ENCODE measurements around the gene NUTF2.

The NUTF2 gene

DNA sequence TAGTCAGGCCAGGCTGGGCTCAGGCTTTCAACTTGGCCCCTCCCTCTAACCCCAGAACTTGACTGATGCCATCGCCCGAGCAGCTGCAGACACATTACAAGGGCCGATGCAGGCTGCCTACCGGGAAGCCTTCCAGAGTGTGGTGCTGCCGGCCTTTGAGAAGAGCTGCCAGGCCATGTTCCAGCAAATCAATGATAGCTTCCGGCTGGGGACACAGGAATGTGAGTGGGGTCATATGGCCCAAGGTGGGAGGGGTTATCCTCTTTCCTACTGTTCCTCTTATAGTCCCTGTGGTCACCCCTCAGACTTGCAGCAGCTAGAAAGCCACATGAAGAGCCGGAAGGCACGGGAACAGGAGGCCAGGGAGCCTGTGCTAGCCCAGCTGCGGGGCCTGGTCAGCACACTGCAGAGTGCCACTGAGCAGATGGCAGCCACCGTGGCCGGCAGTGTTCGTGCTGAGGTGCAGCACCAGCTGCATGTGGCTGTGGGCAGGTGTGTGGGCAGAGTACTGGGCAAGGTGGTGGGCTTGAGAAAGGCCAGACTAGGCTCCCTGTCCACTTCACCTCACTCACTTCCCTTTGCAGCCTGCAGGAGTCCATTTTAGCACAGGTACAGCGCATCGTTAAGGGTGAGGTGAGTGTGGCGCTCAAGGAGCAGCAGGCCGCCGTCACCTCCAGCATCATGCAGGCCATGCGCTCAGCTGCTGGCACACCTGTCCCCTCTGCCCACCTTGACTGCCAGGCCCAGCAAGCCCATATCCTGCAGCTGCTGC is 35.8 kb downstream of the NUTF2 start:
- Histone ChIP-seq H3K27me3 (ENCODE audit: control insufficient read depth in 2 of 2, insufficient read depth in 2 of 2, low read length in 2 of 2) (no peaks in the 10 kb centered on the region), H3K27ac (ENCODE audit: low read depth in 2 of 2, low read length in 2 of 2) (peak overlapping the region in 1 of 2 donors; percentile 45), H3K36me3 (ENCODE audit: control insufficient read depth in 2 of 2, insufficient read depth in 2 of 2, low read length in 2 of 2) (peaks cover 64 to 76% of the 10 kb centered on the region in 2 donors), H3K9me3 (ENCODE audit: control insufficient read depth in 2 of 2, low read length in 2 of 2) (no peaks in the 10 kb centered on the region), H3K4me3 (ENCODE audit: low read length in 2 of 2) (no peak overlapping the region), H3K9ac (ENCODE audit: low read depth in 1 of 2, low read length in 2 of 2) (no peak overlapping the region), H3K4me1 (ENCODE audit: control insufficient read depth in 2 of 2, insufficient read depth in 2 of 2, low read length in 2 of 2) (peaks cover 6 to 7% of the 10 kb centered on the region in 2 donors)

DNA sequence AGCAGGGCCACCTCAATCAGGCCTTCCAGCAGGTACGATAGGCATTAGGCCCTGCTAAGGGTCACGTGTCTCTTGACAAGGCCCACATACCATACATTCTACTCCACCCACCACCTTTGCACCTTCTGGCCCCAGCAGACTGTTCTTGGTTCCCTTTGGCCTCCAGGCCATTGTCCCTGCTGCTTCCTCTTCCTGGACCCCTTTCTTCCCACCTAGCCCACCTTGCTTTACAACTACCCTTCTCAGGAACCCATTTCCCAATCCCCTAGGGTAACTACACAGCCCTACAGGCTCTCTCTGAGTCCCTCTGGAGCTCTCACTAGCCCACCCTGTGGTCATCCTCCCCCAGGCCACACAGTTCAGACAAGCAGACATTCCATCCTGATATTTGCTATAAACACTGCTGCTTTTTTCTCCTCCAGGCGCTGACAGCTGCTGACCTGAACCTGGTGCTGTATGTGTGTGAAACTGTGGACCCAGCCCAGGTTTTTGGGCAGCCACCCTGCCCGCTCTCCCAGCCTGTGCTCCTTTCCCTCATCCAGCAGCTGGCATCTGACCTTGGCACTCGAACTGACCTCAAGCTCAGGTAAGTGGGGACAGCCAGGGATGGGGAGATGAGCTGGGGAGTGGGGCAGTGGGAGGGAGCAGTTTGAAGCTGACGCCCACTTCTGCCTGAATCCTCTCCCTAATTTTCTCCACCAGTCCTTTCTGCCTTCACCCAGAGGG is 36.6 kb downstream of the NUTF2 start:
- Histone ChIP-seq H3K36me3 (ENCODE audit: control insufficient read depth in 2 of 2, insufficient read depth in 2 of 2, low read length in 2 of 2) (peaks cover 57 to 68% of the 10 kb centered on the region in 2 donors), H3K27ac (ENCODE audit: low read depth in 2 of 2, low read length in 2 of 2) (peak overlapping the region; percentile 45 to 54), H3K27me3 (ENCODE audit: control insufficient read depth in 2 of 2, insufficient read depth in 2 of 2, low read length in 2 of 2) (no peaks in the 10 kb centered on the region), H3K4me3 (ENCODE audit: low read length in 2 of 2) (no peak overlapping the region), H3K4me1 (ENCODE audit: control insufficient read depth in 2 of 2, insufficient read depth in 2 of 2, low read length in 2 of 2) (peaks cover 6 to 7% of the 10 kb centered on the region in 2 donors), H3K9me3 (ENCODE audit: control insufficient read depth in 2 of 2, low read length in 2 of 2) (no peaks in the 10 kb centered on the region), H3K9ac (ENCODE audit: low read depth in 1 of 2, low read length in 2 of 2) (no peak overlapping the region)

- Histone ChIP-seq H3K27ac (ENCODE audit: low read depth in 2 of 2, low read length in 2 of 2) (no peak overlapping the region), H3K36me3 (ENCODE audit: control insufficient read depth in 2 of 2, insufficient read depth in 2 of 2, low read length in 2 of 2) (peaks cover 51 to 62% of the 10 kb centered on the region in 2 donors), H3K9ac (ENCODE audit: low read depth in 1 of 2, low read length in 2 of 2) (no peak overlapping the region), H3K4me1 (ENCODE audit: control insufficient read depth in 2 of 2, insufficient read depth in 2 of 2, low read length in 2 of 2) (peaks cover 6 to 7% of the 10 kb centered on the region in 2 donors), H3K9me3 (ENCODE audit: control insufficient read depth in 2 of 2, low read length in 2 of 2) (no peaks in the 10 kb centered on the region), H3K4me3 (ENCODE audit: low read length in 2 of 2) (no peak overlapping the region), H3K27me3 (ENCODE audit: control insufficient read depth in 2 of 2, insufficient read depth in 2 of 2, low read length in 2 of 2) (no peaks in the 10 kb centered on the region)
Measured at GRCh38 chr16:67883872-67884261, 37.1 kb downstream of the NUTF2 start.

DNA sequence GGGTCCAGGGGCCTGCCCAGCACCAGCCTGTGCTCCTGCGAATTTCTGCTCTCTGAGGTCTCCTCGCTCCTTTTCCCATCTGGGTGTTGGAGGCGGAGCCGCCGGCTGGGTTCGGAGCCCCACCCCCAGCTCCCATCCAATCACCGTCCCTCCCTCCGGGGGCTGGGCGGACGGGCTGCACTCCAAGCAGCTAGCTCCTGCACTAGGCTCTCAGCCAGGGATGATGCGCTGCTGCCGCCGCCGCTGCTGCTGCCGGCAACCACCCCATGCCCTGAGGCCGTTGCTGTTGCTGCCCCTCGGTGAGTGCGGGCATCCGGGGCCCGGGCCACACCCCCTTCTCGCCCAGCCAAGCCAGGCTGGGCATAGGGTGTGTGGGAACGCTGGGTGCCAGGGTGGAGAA is 38.0 kb downstream of the NUTF2 start, which contains the start of gene NRN1L:
NRN1L (plus strand) TSS at position 202 of the 400 bp plus-strand sequence; CDS start at position 221, 19 bp downstream.
- H3K27me3 ChIP-seq (ENCODE audit: control insufficient read depth in 2 of 2, insufficient read depth in 2 of 2, low read length in 2 of 2) = no peaks in the 10 kb centered on the region
- peaks cover 43 to 54% of the 10 kb centered on the region in 2 donors for H3K36me3 ChIP-seq (ENCODE audit: control insufficient read depth in 2 of 2, insufficient read depth in 2 of 2, low read length in 2 of 2)
- H3K9ac ChIP-seq (ENCODE audit: low read depth in 1 of 2, low read length in 2 of 2) = no peak within 1 kb of the TSS
- H3K4me1 ChIP-seq (ENCODE audit: control insufficient read depth in 2 of 2, insufficient read depth in 2 of 2, low read length in 2 of 2) = peaks cover 6 to 7% of the 10 kb centered on the region in 2 donors
- H3K27ac ChIP-seq (ENCODE audit: low read depth in 2 of 2, low read length in 2 of 2) = no peak within 1 kb of the TSS
- H3K4me3 ChIP-seq (ENCODE audit: low read length in 2 of 2) = no peak within 1 kb of the TSS
- H3K9me3 ChIP-seq (ENCODE audit: control insufficient read depth in 2 of 2, low read length in 2 of 2) = no peaks in the 10 kb centered on the region

GRCh38 chr16:67885545-67885944 is 38.8 kb downstream of the NUTF2 start:
- H3K27me3 ChIP-seq (ENCODE audit: control insufficient read depth in 2 of 2, insufficient read depth in 2 of 2, low read length in 2 of 2) = no peaks in the 10 kb centered on the region
- H3K9me3 ChIP-seq (ENCODE audit: control insufficient read depth in 2 of 2, low read length in 2 of 2) = no peaks in the 10 kb centered on the region
- peaks cover 6 to 7% of the 10 kb centered on the region in 2 donors for H3K4me1 ChIP-seq (ENCODE audit: control insufficient read depth in 2 of 2, insufficient read depth in 2 of 2, low read length in 2 of 2)
- H3K4me3 ChIP-seq (ENCODE audit: low read length in 2 of 2) = no peak overlapping the region
- H3K9ac ChIP-seq (ENCODE audit: low read depth in 1 of 2, low read length in 2 of 2) = no peak overlapping the region
- no peak overlapping the region for H3K27ac ChIP-seq (ENCODE audit: low read depth in 2 of 2, low read length in 2 of 2)
- H3K36me3 ChIP-seq (ENCODE audit: control insufficient read depth in 2 of 2, insufficient read depth in 2 of 2, low read length in 2 of 2) = peaks cover 34 to 46% of the 10 kb centered on the region in 2 donors

DNA sequence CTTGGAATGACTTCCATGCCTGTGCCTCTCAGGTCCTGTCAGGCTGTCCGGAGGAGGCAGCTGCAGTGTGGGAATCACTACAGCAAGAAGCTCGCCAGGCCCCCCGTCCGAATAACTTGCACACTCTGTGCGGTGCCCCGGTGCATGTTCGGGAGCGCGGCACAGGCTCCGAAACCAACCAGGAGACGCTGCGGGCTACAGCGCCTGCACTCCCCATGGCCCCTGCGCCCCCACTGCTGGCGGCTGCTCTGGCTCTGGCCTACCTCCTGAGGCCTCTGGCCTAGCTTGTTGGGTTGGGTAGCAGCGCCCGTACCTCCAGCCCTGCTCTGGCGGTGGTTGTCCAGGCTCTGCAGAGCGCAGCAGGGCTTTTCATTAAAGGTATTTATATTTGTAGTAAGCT is 39.2 kb downstream of the NUTF2 start:
- H3K36me3 ChIP-seq (ENCODE audit: control insufficient read depth in 2 of 2, insufficient read depth in 2 of 2, low read length in 2 of 2) = peaks cover 30 to 41% of the 10 kb centered on the region in 2 donors
- no peak overlapping the region for H3K4me3 ChIP-seq (ENCODE audit: low read length in 2 of 2)
- H3K9ac ChIP-seq (ENCODE audit: low read depth in 1 of 2, low read length in 2 of 2) = no peak overlapping the region
- H3K27me3 ChIP-seq (ENCODE audit: control insufficient read depth in 2 of 2, insufficient read depth in 2 of 2, low read length in 2 of 2) = no peaks in the 10 kb centered on the region
- H3K9me3 ChIP-seq (ENCODE audit: control insufficient read depth in 2 of 2, low read length in 2 of 2) = no peaks in the 10 kb centered on the region
- H3K4me1 ChIP-seq (ENCODE audit: control insufficient read depth in 2 of 2, insufficient read depth in 2 of 2, low read length in 2 of 2) = peaks cover 6 to 7% of the 10 kb centered on the region in 2 donors
- no peak overlapping the region for H3K27ac ChIP-seq (ENCODE audit: low read depth in 2 of 2, low read length in 2 of 2)

DNA sequence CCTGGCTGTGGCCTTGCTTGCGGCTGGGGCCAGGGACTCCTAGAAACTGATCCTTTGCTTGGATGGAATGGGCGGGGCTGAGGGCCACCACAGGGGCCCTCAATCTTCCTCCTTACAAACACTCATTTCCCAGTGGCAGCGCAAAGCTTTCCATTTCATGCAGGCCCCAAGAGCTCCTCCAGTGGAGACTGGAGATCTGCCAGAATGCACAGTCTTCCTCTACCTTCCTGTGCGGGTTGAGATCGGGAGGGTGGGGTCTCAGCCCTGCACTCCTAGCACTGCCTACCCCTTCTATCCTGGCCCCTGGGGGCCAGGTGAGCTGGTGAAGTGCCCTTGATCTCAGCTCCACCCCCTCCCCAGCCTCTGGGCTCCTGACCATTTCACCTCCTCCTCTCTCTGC is 39.7 kb downstream of the NUTF2 start:
- no peaks in the 10 kb centered on the region for H3K27me3 ChIP-seq (ENCODE audit: control insufficient read depth in 2 of 2, insufficient read depth in 2 of 2, low read length in 2 of 2)
- no peak overlapping the region for H3K27ac ChIP-seq (ENCODE audit: low read depth in 2 of 2, low read length in 2 of 2)
- peaks cover 6 to 7% of the 10 kb centered on the region in 2 donors for H3K4me1 ChIP-seq (ENCODE audit: control insufficient read depth in 2 of 2, insufficient read depth in 2 of 2, low read length in 2 of 2)
- H3K36me3 ChIP-seq (ENCODE audit: control insufficient read depth in 2 of 2, insufficient read depth in 2 of 2, low read length in 2 of 2) = peaks cover 26 to 37% of the 10 kb centered on the region in 2 donors
- H3K9me3 ChIP-seq (ENCODE audit: control insufficient read depth in 2 of 2, low read length in 2 of 2) = no peaks in the 10 kb centered on the region
- H3K9ac ChIP-seq (ENCODE audit: low read depth in 1 of 2, low read length in 2 of 2) = no peak overlapping the region
- no peak overlapping the region for H3K4me3 ChIP-seq (ENCODE audit: low read length in 2 of 2)

DNA sequence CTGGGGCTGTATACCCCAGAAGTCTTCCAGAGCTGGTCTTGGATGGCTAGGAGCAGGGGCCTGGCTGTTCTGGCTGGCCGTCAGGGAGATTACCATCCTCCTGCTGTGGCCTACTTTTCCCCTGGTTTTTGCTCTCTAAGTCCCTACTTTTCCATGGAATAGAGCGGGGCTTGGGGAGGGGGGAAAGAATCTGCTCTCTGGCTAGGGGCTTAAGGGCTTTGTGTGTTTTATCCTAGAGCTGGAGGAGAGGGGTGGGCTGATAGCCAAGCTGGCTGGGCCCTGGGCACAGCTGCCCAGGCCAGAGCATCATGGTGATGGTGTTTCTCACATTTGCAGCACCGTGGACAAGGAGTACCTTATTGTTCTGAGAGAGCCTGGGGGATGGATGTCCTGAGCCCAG is 41.6 kb downstream of the NUTF2 start:
- Histone ChIP-seq H3K4me3 (ENCODE audit: low read length in 2 of 2) (no peak overlapping the region), H3K36me3 (ENCODE audit: control insufficient read depth in 2 of 2, insufficient read depth in 2 of 2, low read length in 2 of 2) (peaks cover 6 to 19% of the 10 kb centered on the region in 2 donors), H3K27ac (ENCODE audit: low read depth in 2 of 2, low read length in 2 of 2) (no peak overlapping the region), H3K27me3 (ENCODE audit: control insufficient read depth in 2 of 2, insufficient read depth in 2 of 2, low read length in 2 of 2) (no peaks in the 10 kb centered on the region), H3K9ac (ENCODE audit: low read depth in 1 of 2, low read length in 2 of 2) (no peak overlapping the region), H3K4me1 (ENCODE audit: control insufficient read depth in 2 of 2, insufficient read depth in 2 of 2, low read length in 2 of 2) (peaks cover 3 to 7% of the 10 kb centered on the region in 2 donors), H3K9me3 (ENCODE audit: control insufficient read depth in 2 of 2, low read length in 2 of 2) (no peaks in the 10 kb centered on the region)

GRCh38 chr16:67892375-67892774 is 45.6 kb downstream of the NUTF2 start:
- Histone ChIP-seq H3K4me3 (ENCODE audit: low read length in 2 of 2) (peak overlapping the region; percentile 66 to 87), H3K9ac (ENCODE audit: low read depth in 1 of 2, low read length in 2 of 2) (peak overlapping the region; percentile 60 to 70)

More at GRCh38 chr16:67892375-67892774, 45.6 kb downstream of the NUTF2 start:
- no peaks in the 10 kb centered on the region for H3K27me3 ChIP-seq (ENCODE audit: control insufficient read depth in 2 of 2, insufficient read depth in 2 of 2, low read length in 2 of 2)
- H3K27ac ChIP-seq (ENCODE audit: low read depth in 2 of 2, low read length in 2 of 2) = peak overlapping the region; percentile 28 to 97
- H3K9me3 ChIP-seq (ENCODE audit: control insufficient read depth in 2 of 2, low read length in 2 of 2) = no peaks in the 10 kb centered on the region
- peaks cover 16 to 19% of the 10 kb centered on the region in 2 donors for H3K4me1 ChIP-seq (ENCODE audit: control insufficient read depth in 2 of 2, insufficient read depth in 2 of 2, low read length in 2 of 2)
- no peaks in the 10 kb centered on the region for H3K36me3 ChIP-seq (ENCODE audit: control insufficient read depth in 2 of 2, insufficient read depth in 2 of 2, low read length in 2 of 2)

Measured in mucosa of rectum (tissue), 2 donors.